HUES64 (cell line): Measurements from ENCODE around the gene ELP5.

Experiments
- H3K27ac ChIP-seq: 2 replicates; pipeline ENCODE4 v1.7.0; 2013; ENCODE audit warnings: low read depth, low read length, inconsistent platforms
- H3K27me3 ChIP-seq: 2 replicates; pipeline ENCODE4 v1.6.1; 2013; ENCODE audit warnings: mild to moderate bottlenecking, low read length; ENCODE audit not compliant: insufficient read depth
- H3K36me3 ChIP-seq: 2 replicates; pipeline ENCODE4 v1.6.1; 2013; ENCODE audit warnings: mild to moderate bottlenecking, low read length; ENCODE audit not compliant: insufficient read depth
- H3K4me1 ChIP-seq: 2 replicates; pipeline ENCODE4 v1.6.1; 2013; ENCODE audit warnings: mild to moderate bottlenecking, low read length, moderate library complexity; ENCODE audit not compliant: insufficient read depth
- H3K4me3 ChIP-seq: 2 replicates; pipeline ENCODE4 v1.5.1; 2013; ENCODE audit warnings: mild to moderate bottlenecking, low read length, moderate library complexity
- H3K9ac ChIP-seq: 2 replicates; pipeline ENCODE4 v1.6.1; 2013; ENCODE audit warnings: mild to moderate bottlenecking, low read depth, low read length
- H3K9me3 ChIP-seq: 2 replicates; pipeline ENCODE4 v1.6.1; 2013; ENCODE audit warnings: low read depth, low read length; ENCODE audit not compliant: insufficient read depth
- WGBS: fragments of 150-250, 120-280 bp; methylation state at CpG from one replicate; pipeline ENCODE4 v1.1.7; 2013; ENCODE audit warnings: missing lambda C conversion rate; 5-methylcytosine and 5-hydroxymethylcytosine counted together

Gene ELP5

DNA sequence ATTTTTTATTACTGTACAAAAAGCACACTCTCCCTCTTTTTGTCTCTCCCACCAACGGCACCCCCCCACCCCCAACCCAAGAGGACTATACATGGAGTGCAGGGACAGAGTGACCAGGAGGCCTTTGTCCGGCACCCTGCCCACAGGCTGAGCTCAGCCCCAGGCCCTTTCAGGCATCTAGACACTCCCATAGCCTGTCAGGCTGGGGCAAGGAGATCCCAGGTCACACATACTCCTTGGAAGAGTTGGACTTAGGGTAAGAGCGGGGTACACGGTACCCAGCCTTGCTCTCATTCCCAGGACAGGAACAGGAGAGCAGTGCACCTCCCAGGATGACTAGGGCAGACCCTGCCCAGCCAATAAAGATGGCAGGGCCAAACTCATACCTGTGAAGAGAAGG lies 8.1 kb downstream of the ELP5 start:
- Histone ChIP-seq H3K27ac (no peak overlapping the region; the same call in 1 of the 2 replicates), H3K4me3 (peak overlapping the region; percentile 94), H3K36me3 (peaks cover 44% of the 10 kb centered on the region), H3K27me3 (peaks cover 35% of the 10 kb centered on the region), H3K4me1 (peaks cover 9% of the 10 kb centered on the region), H3K9ac (0 out of 2 replicates have a peak overlapping the region, but pooled peaks have one; percentile 83), H3K9me3 (no peaks in the 10 kb centered on the region)
- WGBS = 92% methylated on average over 4 of the region's 4 CpGs

DNA sequence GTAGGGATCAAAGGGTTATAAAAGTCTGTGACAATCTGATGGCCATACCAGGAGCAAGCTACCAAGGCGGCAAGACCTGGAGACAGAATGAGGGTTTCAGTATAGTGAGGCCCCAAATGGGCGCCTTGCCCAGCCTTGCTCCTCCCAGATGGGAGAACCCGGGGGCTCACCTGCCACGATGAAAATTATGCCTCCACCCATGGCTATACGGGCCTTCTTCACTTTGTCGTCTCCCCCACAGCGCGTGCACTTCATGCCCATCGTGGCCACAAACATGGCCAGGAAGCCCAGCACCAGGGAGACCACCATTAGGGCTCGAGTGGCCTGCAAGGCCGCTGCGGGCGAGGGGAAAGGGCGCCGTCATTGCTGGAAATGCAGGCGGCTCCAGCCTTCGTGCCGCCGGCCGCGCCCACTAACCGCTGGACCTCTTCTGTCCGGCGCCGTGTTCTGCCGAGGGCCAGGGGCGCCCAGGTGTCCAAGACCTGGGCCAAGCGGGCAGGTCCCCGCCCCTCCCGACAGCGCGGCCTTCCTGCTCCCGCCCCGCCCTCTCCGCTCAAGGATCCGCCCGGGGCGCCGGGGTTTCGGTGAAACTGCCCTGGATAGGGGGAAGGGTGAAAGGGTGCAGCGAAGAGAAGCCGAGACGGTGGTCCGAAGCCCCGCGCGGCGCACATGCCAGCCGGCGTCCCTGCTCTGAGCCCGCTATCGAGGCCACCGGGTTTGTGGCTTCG lies 8.8 kb downstream of the ELP5 start:
- Histone ChIP-seq H3K36me3 (peaks cover 41% of the 10 kb centered on the region), H3K4me1 (peaks cover 9% of the 10 kb centered on the region), H3K4me3 (peak overlapping the region; percentile 94), H3K27ac (peak overlapping the region; percentile 93), H3K9ac (peak overlapping the region; percentile 83), H3K9me3 (no peaks in the 10 kb centered on the region), H3K27me3 (peaks cover 35% of the 10 kb centered on the region)
- 10% methylated on average over 54 of the region's 54 CpGs for WGBS

DNA sequence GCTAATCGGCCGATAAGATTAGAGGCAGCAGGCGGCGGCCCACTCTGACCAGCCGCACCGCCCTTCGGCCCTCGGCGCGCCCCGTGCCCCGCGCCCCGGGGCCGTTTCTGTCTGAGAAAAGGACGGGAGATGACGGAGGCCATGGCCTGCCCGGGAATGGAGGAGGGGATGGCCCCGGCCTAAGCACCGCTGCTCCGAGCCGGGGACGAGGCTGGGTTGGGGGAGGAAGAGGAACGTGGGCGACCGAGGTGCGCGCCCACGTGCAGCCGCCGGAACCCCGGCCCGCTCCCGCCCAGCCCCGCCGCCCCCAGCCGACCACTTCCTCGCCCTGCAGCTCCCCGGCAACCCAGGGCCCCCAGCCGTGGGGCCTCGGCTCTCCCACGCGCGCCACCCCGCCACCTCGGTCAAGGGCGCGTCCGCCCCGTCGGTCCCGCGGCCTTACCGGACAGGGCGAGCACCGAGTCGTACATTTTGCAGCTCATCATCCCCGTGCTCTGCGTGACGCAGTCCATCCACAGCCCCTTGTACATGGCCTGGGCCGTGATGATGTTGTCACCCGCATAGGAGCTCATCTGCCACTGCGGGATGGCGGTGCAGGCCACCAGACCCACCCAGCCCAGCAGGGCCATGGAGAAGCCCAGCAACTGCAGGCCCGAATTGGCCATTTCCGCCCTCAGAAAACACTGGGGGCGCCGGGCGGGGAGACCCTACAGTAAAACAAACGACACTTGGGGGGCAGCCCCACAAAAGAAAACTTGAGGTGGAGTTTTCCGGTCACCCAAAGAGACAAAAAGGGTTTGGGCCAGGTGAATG lies 9.6 kb downstream of the ELP5 start:
- no peaks in the 10 kb centered on the region for H3K9me3 ChIP-seq
- H3K4me1 ChIP-seq = peaks cover 11% of the 10 kb centered on the region
- peak overlapping the region; percentile 93 for H3K27ac ChIP-seq
- H3K27me3 ChIP-seq = peaks cover 35% of the 10 kb centered on the region
- H3K36me3 ChIP-seq = peaks cover 36% of the 10 kb centered on the region
- 5% methylated on average over 71 of the region's 71 CpGs for WGBS
- H3K9ac ChIP-seq = peak overlapping the region; percentile 83
- peak overlapping the region; percentile 94 for H3K4me3 ChIP-seq

DNA sequence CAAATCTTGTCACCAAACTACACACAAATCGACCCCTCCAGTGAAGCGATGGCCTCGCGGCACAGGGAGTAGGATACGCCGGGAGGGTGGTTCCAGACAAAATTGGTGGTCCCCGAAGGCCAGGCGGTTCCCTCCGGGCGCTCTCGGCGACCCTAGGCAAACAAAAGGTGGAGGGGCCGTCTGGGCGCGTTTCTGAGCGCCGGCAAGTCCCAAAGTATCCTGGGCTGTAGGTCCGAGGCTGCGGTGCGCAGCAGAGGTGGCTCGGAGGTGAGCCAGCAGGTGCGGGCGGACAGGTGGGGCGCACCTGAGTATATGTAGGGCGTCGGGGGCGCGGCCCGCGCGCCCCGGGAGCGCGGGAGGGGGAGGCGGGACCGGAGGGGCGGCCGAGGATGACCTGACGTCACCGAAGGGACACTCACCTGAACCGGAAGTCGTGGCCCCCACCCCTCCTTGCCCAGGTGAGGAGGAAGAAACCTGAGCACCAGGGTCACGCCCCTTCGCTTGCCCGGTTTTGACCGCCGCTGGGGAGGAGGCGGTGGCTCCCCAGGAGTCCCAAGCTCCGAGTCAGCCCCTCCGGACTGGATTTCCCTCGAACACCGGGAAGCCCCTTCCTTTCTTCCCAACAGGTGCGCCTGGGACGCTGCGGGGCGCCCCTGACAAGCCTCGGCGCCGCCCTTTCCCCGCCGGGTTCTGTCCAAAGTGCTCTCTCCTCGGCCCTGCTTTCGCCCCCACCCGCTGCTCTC lies 10.3 kb downstream of the ELP5 start, which contains the start of gene CLDN7:
Gene CLDN7 (minus strand): TSS at position 287 of the 743 bp plus-strand sequence. CDS start 435 bp downstream, outside the sequence.
- peak within 1 kb of the TSS; percentile 93 for H3K27ac ChIP-seq
- peaks cover 28% of the 10 kb centered on the region for H3K36me3 ChIP-seq
- H3K9me3 ChIP-seq = no peaks in the 10 kb centered on the region
- 2% methylated on average over 64 of the region's 64 CpGs for WGBS
- peaks cover 35% of the 10 kb centered on the region for H3K27me3 ChIP-seq
- peak within 1 kb of the TSS; percentile 83 for H3K9ac ChIP-seq
- H3K4me1 ChIP-seq = peaks cover 11% of the 10 kb centered on the region
- peak within 1 kb of the TSS; percentile 94 for H3K4me3 ChIP-seq

DNA sequence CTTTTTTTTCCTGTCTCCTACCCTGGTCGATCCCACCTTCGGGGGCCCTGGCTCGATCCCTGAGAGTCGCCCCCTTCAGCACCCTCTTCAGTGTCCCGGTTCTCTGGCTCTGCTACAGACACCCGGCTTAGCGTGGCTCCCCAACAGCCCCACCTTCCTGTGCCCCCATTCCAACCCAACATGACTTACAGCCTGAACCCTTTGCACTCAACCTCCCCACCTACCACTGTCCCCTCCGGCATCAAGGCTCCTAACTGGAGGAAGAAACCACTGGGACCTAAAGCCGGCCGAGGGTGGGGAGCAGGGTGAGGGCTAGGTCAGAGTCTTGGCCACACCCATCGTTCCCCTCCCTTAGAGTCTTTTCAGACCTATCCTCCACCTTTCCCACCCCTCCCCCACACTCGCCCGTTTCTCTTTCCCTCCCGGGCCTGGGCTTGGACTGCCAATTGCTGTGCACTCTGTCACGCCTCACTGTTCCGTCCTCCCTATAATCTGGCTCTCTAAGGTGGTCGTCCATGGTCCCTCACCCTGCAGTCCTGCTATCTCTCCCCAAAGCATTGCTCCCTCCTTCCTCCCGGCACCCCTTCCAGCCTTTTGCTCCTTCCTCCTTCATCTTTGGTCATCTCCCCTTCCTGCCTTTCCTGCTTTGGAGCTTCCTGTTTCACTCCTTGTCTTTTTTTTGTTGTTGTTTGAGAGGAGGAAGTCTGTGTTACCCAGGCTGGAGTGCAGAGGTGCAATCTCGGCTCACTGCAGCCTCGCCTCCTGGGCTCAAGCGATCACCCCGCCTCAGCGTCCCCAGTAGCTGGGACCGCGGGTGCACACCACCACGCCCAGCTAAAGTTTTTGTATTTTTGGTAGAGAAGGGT lies 11.2 kb downstream of the ELP5 start:
- peak overlapping the region; percentile 94 for H3K4me3 ChIP-seq
- H3K4me1 ChIP-seq = peaks cover 11% of the 10 kb centered on the region
- 15% methylated on average over 25 of the region's 26 CpGs for WGBS
- H3K36me3 ChIP-seq = peaks cover 20% of the 10 kb centered on the region
- peaks cover 35% of the 10 kb centered on the region for H3K27me3 ChIP-seq
- H3K9ac ChIP-seq = peak overlapping the region; percentile 59
- no peaks in the 10 kb centered on the region for H3K9me3 ChIP-seq
- peak overlapping the region; percentile 93; the same call in 1 of the 2 replicates for H3K27ac ChIP-seq

DNA sequence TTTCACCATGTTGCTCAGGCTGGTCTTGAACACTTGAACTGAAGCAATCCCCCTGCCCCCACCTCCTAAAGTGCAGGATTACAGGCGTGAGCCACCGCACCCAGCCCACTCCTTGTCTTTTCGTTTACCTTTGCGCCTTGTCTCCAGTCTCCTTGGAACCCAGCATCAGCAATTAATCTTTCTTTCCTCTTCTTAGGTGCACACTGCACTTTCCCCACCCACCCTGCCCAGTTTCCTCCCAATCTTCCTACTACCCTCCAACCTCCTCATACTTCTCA lies 11.7 kb downstream of the ELP5 start:
- peaks cover 11% of the 10 kb centered on the region for H3K4me1 ChIP-seq
- H3K27me3 ChIP-seq = peaks cover 35% of the 10 kb centered on the region
- H3K27ac ChIP-seq = peak overlapping the region; percentile 63; the same call in 1 of the 2 replicates
- peaks cover 15% of the 10 kb centered on the region for H3K36me3 ChIP-seq
- no peaks in the 10 kb centered on the region for H3K9me3 ChIP-seq
- H3K4me3 ChIP-seq = peak overlapping the region; percentile 94
- WGBS = 52% methylated on average over 4 of the region's 4 CpGs
- peak overlapping the region; percentile 52; the same call in 1 of the 2 replicates for H3K9ac ChIP-seq

DNA sequence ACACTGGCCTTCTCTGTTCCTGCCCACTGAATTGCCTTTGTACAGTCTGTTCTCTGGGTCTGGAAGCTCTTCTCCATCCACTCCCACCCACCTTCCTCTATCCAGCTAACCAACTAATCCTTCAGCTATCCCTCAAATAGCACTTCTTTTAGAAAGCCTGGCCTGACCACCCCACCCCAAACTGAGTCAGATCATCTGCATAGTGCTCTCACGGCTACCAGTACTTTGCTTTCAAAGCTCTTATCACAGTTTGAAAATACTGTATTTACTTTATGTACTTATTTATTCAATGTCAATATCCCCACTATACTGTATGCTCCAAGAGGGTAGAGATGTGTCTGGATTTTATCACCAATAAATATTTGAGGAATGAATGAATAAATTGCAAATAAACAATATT lies 14.8 kb downstream of the ELP5 start:
- Histone ChIP-seq H3K4me3 (no peak overlapping the region), H3K36me3 (no peaks in the 10 kb centered on the region), H3K9ac (no peak overlapping the region), H3K4me1 (peaks cover 5% of the 10 kb centered on the region; the same call in 1 of the 2 replicates), H3K27me3 (peaks cover 20% of the 10 kb centered on the region), H3K27ac (no peak overlapping the region), H3K9me3 (no peaks in the 10 kb centered on the region)
- WGBS = 25% methylated on average over 1 of the region's 1 CpG

DNA sequence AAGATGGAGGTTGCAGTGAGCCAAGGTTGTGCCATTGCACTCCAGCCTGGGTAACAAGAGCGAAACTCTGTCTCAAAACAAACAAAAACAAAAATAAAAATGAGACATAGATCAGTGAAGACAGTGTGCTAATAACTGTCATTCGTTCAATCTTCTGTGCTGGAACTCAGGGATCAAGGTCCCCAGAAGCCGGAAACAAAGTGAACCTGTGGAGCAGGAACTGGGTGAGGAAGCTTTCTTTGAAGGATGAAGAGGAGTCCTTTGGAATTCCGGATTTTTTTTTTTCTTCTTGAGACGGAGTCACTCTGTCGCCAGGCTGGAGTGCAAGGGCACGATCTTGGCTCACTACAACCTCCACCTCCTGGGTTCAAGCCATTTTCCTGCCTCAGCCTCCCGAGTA lies 27.4 kb downstream of the ELP5 start:
- H3K36me3 ChIP-seq = 0 out of 2 replicates have a peak, but pooled peaks cover 1% of the 10 kb centered on the region
- H3K4me3 ChIP-seq = no peak overlapping the region
- peaks cover 6% of the 10 kb centered on the region; the same call in 1 of the 2 replicates for H3K4me1 ChIP-seq
- no peaks in the 10 kb centered on the region for H3K9me3 ChIP-seq
- H3K27me3 ChIP-seq = peaks cover 13% of the 10 kb centered on the region
- no peak overlapping the region for H3K9ac ChIP-seq
- WGBS = 87% methylated on average over 8 of the region's 8 CpGs
- H3K27ac ChIP-seq = no peak overlapping the region

DNA sequence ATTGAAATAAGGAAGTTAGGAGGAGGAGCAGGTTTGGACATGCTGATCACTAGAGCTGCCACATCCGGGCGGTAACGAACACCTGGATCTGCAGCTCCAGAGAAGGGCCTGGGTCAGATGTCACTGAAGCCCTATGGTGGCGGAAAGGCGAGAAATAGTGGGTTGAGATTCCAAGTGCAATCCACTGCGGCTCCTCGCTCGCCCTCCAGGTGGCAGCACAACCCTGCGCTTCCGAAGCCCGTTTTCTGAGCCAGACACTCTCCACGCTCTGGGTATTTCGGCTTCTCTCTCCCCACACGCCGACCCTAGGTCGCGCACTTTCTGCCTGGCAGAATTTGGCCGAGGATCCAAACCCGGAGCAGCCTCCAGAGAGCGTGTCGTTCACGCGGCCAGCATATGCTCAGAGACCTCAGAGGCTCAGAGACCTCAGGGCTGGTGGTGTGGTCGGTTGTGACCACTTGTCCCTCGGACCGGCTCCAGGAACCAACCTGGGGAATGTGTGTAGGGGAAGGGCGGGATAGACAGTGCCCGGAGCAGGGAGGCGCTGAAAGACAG lies 28.6 kb downstream of the ELP5 start:
- Histone ChIP-seq H3K4me1 (peaks cover 6% of the 10 kb centered on the region; the same call in 1 of the 2 replicates), H3K4me3 (peak overlapping the region; percentile 81), H3K27me3 (peaks cover 13% of the 10 kb centered on the region), H3K9ac (peak overlapping the region; percentile 47), H3K9me3 (no peaks in the 10 kb centered on the region), H3K36me3 (0 out of 2 replicates have a peak, but pooled peaks cover 3% of the 10 kb centered on the region), H3K27ac (no peak overlapping the region)
- WGBS = under 1% methylated on average over 29 of the region's 29 CpGs
